GM23338 (cell line): ENCODE data around the gene CKLF. TPM values are rescaled to one million over a fixed set of nuclear protein-coding genes. Genes with fewer than 3 reads are reported as not detected.

Experiments
- ATAC-seq: fragments of 200-7000 bp; cut with Tn5 transposase; 3 replicates; pipeline ENCODE4 v1.9.1; 2020
- DNase-seq: peaks from one replicate; pipeline ENCODE4 v3.0.0-alpha.2; 2015; ENCODE audit warnings: low spot score
- H2AFZ ChIP-seq: fragments of 200-600 bp; sonication (generic); 2 replicates; pipeline ENCODE4 v1.8.0; 2016; ENCODE audit warnings: antibody characterized with exemption, mild to moderate bottlenecking, moderate library complexity
- H3F3A ChIP-seq: fragments of 200-600 bp; sonication (generic); replicated peaks from 2 replicates; pipeline ENCODE4 v1.8.0; 2017; ENCODE audit warnings: antibody characterized with exemption, mixed run types, low read depth
- H3K27ac ChIP-seq: fragments of 200-600 bp; sonication (generic); 2 replicates; pipeline ENCODE4 v1.6.1; 2016; ENCODE audit warnings: low read depth
- H3K27me3 ChIP-seq: fragments of 200-600 bp; sonication (generic); 2 replicates; pipeline ENCODE4 v1.8.0; 2016; ENCODE audit warnings: mild to moderate bottlenecking, mixed run types, moderate library complexity; ENCODE audit not compliant: insufficient read depth
- H3K36me3 ChIP-seq: fragments of 200-600 bp; sonication (generic); 2 replicates; pipeline ENCODE4 v1.8.0; 2016; ENCODE audit warnings: mild to moderate bottlenecking; ENCODE audit not compliant: insufficient read depth
- H3K4me1 ChIP-seq: fragments of 200-600 bp; sonication (generic); 2 replicates; pipeline ENCODE4 v1.8.0; 2016; ENCODE audit warnings: mild to moderate bottlenecking, moderate library complexity; ENCODE audit not compliant: insufficient read depth
- H3K4me2 ChIP-seq: fragments of 200-600 bp; sonication (generic); 2 replicates; pipeline ENCODE4 v1.7.1; 2017; ENCODE audit warnings: mixed run types
- H3K4me3 ChIP-seq: fragments of 200-600 bp; sonication (generic); 2 replicates; pipeline ENCODE4 v1.6.1; 2016; ENCODE audit warnings: mixed run types
- H3K79me2 ChIP-seq: fragments of 200-600 bp; sonication (generic); replicated peaks from 2 replicates; pipeline ENCODE4 v1.8.0; 2017; ENCODE audit warnings: mild to moderate bottlenecking; ENCODE audit not compliant: insufficient read depth
- H3K9me2 ChIP-seq: fragments of 200-600 bp; sonication (generic); 2 replicates; pipeline ENCODE4 v1.8.0; 2017; ENCODE audit not compliant: insufficient read depth
- H4K20me1 ChIP-seq: fragments of 200-600 bp; sonication (generic); replicated peaks from 2 replicates; pipeline ENCODE4 v1.8.0; 2017; ENCODE audit warnings: mild to moderate bottlenecking; ENCODE audit not compliant: insufficient read depth
- H3K27ac Mint-ChIP-seq: 2 replicates; pipeline ENCODE4 v1.8.0; 2020; ENCODE audit warnings: inconsistent platforms, mild to moderate bottlenecking, moderate library complexity, mixed read lengths
- H3K27me3 Mint-ChIP-seq: 3 replicates; pipeline ENCODE4 v1.8.0; 2022; ENCODE audit warnings: low read depth, mild to moderate bottlenecking, moderate library complexity, mixed read lengths, inconsistent platforms; ENCODE audit not compliant: insufficient read depth, poor library complexity
- H3K36me3 Mint-ChIP-seq: 3 replicates; pipeline ENCODE4 v1.8.0; 2021; ENCODE audit warnings: low read depth, mild to moderate bottlenecking, inconsistent platforms, moderate library complexity, mixed read lengths
- H3K4me1 Mint-ChIP-seq: 3 replicates; pipeline ENCODE4 v1.8.0; 2020; ENCODE audit warnings: mild to moderate bottlenecking, inconsistent platforms, mixed read lengths
- H3K4me3 Mint-ChIP-seq: 3 replicates; pipeline ENCODE4 v1.8.0; 2021; ENCODE audit warnings: moderate library complexity, mild to moderate bottlenecking, inconsistent platforms, mixed read lengths
- H3K9me3 Mint-ChIP-seq: 3 replicates; pipeline ENCODE4 v1.8.0; 2020; ENCODE audit warnings: moderate library complexity, mild to moderate bottlenecking, inconsistent platforms, mixed read lengths
- CREB1 ChIP-seq: fragments of 250-450 bp; sonication (Bioruptor Pico); IDR thresholded peaks from 2 replicates; pipeline ENCODE4 v1.5.0; 2020; ENCODE audit warnings: low read depth, mild to moderate bottlenecking, moderate library complexity
- EZH2 ChIP-seq: fragments of 200-600 bp; sonication (generic); IDR thresholded peaks from one replicate; pipeline ENCODE4 v1.8.0; 2017; ENCODE audit warnings: antibody characterized with exemption, mild to moderate bottlenecking, low read depth; ENCODE audit not compliant: unreplicated experiment
- EZH2phosphoT487 ChIP-seq: fragments of 200-600 bp; sonication (generic); IDR thresholded peaks from one replicate; pipeline ENCODE4 v1.8.1; 2018; ENCODE audit warnings: antibody characterized with exemption; ENCODE audit not compliant: unreplicated experiment
- JUNB ChIP-seq: IDR thresholded peaks from one replicate; pipeline ENCODE4 v1.6.1; 2016; ENCODE audit warnings: antibody characterized with exemption; ENCODE audit not compliant: unreplicated experiment
- NANOG ChIP-seq: IDR thresholded peaks from 2 replicates; pipeline ENCODE4 v1.6.1; 2016; ENCODE audit warnings: antibody characterized with exemption, borderline replicate concordance
- POLR2AphosphoS5 ChIP-seq: IDR thresholded peaks from 2 replicates; pipeline ENCODE4 v1.6.1; 2016; ENCODE audit warnings: antibody characterized with exemption, low read depth
- REST ChIP-seq: IDR thresholded peaks from one replicate; pipeline ENCODE4 v1.6.1; 2018; ENCODE audit warnings: antibody characterized with exemption; ENCODE audit not compliant: unreplicated experiment
- STAT1 ChIP-seq: IDR thresholded peaks from one replicate; pipeline ENCODE4 v1.6.1; 2016; ENCODE audit warnings: antibody characterized with exemption; ENCODE audit not compliant: unreplicated experiment
- ZNF114 ChIP-seq: fragments of 250-450 bp; sonication (Bioruptor Pico); IDR thresholded peaks from 2 replicates; pipeline ENCODE4 v1.5.0; 2020; ENCODE audit warnings: mild to moderate bottlenecking, moderate library complexity
- ZNF331 ChIP-seq: fragments of 250-450 bp; sonication (Bioruptor Pico); IDR thresholded peaks from 2 replicates; pipeline ENCODE4 v1.5.0; 2020; ENCODE audit warnings: low read depth, mild to moderate bottlenecking, moderate library complexity
- polyA plus RNA-seq: library from polyadenylated mRNA; unstranded; fragments of >200 nt; fragmentation: Nextera tagmentation; extraction: Ambion mirVana; gene quantifications from 2 replicates; pipeline ENCODE4 v1.2.1, GENCODE V29; 2016
- total RNA-seq: library from RNA; depleted of rRNA; stranded (reverse); fragments of >200 nt; shearing (Covaris generic); gene quantifications from 2 replicates; pipeline ENCODE4 v1.2.3, GENCODE V29; 2014
- TF ChIP-seq, protein P1 (sequence below): fragments of 250-450 bp; sonication (Bioruptor Pico); IDR thresholded peaks from 2 replicates; pipeline ENCODE4 v1.5.0; 2020; ENCODE audit warnings: mild to moderate bottlenecking, moderate library complexity
- TF ChIP-seq, protein P2 (sequence below): IDR thresholded peaks from 2 replicates; pipeline ENCODE4 v1.6.1; 2016; ENCODE audit warnings: antibody characterized with exemption
- TF ChIP-seq, protein P3 (sequence below), 2 experiments: fragments of 200-600 bp in 1 of 2; sonication (generic) in 1 of 2; conservative IDR thresholded peaks; 2 replicates each; pipeline versions ENCODE4 v1.5.1 to v1.6.1; 2016 to 2017; ENCODE audit warnings: antibody characterized with exemption in 2 of 2, low read depth in 2 of 2, mild to moderate bottlenecking in 2 of 2, moderate library complexity in 1 of 2

Gene CKLF
- total and polyA plus RNA-seq, 2 experiments from 2014 or later = 25.5 to 60.0 TPM

DNA sequence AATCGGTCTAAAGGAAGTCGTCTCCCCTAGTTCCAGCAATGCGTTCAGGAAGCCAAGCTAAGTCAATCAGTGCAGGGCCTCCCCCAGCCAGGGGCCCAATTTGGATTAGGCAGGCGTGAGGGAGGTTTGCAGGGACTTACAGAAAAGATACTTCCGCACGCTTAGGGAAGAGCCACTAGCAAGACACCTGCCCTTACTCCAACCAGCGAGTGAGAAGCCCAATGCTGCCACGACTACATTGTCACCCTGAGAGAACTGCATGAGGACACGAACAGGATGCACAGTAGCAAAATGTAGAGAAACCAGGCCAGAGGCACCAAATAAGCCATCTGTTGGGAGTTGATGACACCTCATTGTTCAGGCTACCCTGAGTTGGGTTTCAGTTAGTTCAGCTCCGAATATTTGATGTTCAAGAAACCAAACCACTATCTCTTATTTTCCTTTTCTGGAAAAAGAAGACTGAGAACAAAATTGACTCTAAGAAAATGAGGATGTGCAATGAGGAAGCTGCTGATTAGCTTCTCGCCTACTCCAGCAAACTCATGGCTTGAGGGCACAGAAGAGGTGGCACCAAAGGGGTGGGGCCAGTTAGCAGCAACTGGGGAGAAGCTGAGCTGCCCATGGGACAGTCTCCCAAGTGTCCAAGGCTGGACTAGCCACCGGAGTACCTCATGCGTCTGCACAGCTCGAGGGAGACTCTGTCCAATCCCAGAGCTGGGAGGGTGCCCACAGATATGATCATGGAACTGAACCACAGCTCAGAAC is 31.8 kb upstream of the CKLF start:
- no peak overlapping the region for H3K27ac ChIP-seq
- DNase-seq (no peak), ATAC-seq (no peak)
- no peaks in the 10 kb centered on the region for H4K20me1 ChIP-seq
- no peaks in the 10 kb centered on the region for H3K27me3 ChIP-seq
- H3K4me1 Mint-ChIP-seq = peaks cover 17% of the 10 kb centered on the region
- no peaks in the 10 kb centered on the region for H3K9me3 Mint-ChIP-seq
- no peak overlapping the region for H3K27ac Mint-ChIP-seq
- no peak overlapping the region for H3K4me3 ChIP-seq
- no peak overlapping the region for H3K4me2 ChIP-seq
- no peaks in the 10 kb centered on the region for H3F3A ChIP-seq
- H3K4me1 ChIP-seq = no peaks in the 10 kb centered on the region
- no peaks in the 10 kb centered on the region for H3K9me2 ChIP-seq
- H3K79me2 ChIP-seq = no peaks in the 10 kb centered on the region
- TF ChIP-seq STAT1 (no peak), ZNF331 (no peak), JUNB (no peak), CREB1 (CRISPR knock-in tag) (no peak), EZH2 (no peak), NANOG (no peak), ZNF114 (CRISPR knock-in tag) (no peak), REST (no peak), EZH2phosphoT487 (no peak), POLR2AphosphoS5 (no peak)
- TF ChIP-seq, protein P1, sequence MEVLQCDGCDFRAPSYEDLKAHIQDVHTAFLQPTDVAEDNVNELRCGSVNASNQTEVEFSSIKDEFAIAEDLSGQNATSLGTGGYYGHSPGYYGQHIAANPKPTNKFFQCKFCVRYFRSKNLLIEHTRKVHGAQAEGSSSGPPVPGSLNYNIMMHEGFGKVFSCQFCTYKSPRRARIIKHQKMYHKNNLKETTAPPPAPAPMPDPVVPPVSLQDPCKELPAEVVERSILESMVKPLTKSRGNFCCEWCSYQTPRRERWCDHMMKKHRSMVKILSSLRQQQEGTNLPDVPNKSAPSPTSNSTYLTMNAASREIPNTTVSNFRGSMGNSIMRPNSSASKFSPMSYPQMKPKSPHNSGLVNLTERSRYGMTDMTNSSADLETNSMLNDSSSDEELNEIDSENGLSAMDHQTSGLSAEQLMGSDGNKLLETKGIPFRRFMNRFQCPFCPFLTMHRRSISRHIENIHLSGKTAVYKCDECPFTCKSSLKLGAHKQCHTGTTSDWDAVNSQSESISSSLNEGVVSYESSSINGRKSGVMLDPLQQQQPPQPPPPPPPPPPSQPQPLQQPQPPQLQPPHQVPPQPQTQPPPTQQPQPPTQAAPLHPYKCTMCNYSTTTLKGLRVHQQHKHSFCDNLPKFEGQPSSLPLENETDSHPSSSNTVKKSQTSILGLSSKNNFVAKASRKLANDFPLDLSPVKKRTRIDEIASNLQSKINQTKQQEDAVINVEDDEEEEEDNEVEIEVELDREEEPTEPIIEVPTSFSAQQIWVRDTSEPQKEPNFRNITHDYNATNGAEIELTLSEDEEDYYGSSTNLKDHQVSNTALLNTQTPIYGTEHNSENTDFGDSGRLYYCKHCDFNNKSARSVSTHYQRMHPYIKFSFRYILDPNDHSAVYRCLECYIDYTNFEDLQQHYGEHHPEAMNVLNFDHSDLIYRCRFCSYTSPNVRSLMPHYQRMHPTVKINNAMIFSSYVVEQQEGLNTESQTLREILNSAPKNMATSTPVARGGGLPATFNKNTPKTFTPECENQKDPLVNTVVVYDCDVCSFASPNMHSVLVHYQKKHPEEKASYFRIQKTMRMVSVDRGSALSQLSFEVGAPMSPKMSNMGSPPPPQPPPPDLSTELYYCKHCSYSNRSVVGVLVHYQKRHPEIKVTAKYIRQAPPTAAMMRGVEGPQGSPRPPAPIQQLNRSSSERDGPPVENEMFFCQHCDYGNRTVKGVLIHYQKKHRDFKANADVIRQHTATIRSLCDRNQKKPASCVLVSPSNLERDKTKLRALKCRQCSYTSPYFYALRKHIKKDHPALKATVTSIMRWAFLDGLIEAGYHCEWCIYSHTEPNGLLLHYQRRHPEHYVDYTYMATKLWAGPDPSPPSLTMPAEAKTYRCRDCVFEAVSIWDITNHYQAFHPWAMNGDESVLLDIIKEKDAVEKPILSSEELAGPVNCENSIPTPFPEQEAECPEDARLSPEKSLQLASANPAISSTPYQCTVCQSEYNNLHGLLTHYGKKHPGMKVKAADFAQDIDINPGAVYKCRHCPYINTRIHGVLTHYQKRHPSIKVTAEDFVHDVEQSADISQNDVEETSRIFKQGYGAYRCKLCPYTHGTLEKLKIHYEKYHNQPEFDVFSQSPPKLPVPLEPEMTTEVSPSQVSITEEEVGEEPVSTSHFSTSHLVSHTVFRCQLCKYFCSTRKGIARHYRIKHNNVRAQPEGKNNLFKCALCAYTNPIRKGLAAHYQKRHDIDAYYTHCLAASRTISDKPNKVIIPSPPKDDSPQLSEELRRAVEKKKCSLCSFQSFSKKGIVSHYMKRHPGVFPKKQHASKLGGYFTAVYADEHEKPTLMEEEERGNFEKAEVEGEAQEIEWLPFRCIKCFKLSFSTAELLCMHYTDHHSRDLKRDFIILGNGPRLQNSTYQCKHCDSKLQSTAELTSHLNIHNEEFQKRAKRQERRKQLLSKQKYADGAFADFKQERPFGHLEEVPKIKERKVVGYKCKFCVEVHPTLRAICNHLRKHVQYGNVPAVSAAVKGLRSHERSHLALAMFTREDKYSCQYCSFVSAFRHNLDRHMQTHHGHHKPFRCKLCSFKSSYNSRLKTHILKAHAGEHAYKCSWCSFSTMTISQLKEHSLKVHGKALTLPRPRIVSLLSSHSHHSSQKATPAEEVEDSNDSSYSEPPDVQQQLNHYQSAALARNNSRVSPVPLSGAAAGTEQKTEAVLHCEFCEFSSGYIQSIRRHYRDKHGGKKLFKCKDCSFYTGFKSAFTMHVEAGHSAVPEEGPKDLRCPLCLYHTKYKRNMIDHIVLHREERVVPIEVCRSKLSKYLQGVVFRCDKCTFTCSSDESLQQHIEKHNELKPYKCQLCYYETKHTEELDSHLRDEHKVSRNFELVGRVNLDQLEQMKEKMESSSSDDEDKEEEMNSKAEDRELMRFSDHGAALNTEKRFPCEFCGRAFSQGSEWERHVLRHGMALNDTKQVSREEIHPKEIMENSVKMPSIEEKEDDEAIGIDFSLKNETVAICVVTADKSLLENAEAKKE (CRISPR knock-in tag) = no peak
- TF ChIP-seq, protein P2, sequence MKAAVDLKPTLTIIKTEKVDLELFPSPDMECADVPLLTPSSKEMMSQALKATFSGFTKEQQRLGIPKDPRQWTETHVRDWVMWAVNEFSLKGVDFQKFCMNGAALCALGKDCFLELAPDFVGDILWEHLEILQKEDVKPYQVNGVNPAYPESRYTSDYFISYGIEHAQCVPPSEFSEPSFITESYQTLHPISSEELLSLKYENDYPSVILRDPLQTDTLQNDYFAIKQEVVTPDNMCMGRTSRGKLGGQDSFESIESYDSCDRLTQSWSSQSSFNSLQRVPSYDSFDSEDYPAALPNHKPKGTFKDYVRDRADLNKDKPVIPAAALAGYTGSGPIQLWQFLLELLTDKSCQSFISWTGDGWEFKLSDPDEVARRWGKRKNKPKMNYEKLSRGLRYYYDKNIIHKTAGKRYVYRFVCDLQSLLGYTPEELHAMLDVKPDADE = no peak
- TF ChIP-seq, protein P3, sequence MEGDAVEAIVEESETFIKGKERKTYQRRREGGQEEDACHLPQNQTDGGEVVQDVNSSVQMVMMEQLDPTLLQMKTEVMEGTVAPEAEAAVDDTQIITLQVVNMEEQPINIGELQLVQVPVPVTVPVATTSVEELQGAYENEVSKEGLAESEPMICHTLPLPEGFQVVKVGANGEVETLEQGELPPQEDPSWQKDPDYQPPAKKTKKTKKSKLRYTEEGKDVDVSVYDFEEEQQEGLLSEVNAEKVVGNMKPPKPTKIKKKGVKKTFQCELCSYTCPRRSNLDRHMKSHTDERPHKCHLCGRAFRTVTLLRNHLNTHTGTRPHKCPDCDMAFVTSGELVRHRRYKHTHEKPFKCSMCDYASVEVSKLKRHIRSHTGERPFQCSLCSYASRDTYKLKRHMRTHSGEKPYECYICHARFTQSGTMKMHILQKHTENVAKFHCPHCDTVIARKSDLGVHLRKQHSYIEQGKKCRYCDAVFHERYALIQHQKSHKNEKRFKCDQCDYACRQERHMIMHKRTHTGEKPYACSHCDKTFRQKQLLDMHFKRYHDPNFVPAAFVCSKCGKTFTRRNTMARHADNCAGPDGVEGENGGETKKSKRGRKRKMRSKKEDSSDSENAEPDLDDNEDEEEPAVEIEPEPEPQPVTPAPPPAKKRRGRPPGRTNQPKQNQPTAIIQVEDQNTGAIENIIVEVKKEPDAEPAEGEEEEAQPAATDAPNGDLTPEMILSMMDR (conservative IDR thresholded peaks at IDR 0.05; ENCODE audit: low read depth in 2 of 2) = no peak
- no peaks in the 10 kb centered on the region for H3K36me3 ChIP-seq
- no peak overlapping the region for H3K4me3 Mint-ChIP-seq
- peaks cover 5% of the 10 kb centered on the region; the same call in 2 of the 3 replicates for H3K36me3 Mint-ChIP-seq
- no peak overlapping the region for H2AFZ ChIP-seq
- H3K27me3 Mint-ChIP-seq = peaks cover 6% of the 10 kb centered on the region
